ENCODE measurements around the gene PPOX.

PPOX gene

DNA sequence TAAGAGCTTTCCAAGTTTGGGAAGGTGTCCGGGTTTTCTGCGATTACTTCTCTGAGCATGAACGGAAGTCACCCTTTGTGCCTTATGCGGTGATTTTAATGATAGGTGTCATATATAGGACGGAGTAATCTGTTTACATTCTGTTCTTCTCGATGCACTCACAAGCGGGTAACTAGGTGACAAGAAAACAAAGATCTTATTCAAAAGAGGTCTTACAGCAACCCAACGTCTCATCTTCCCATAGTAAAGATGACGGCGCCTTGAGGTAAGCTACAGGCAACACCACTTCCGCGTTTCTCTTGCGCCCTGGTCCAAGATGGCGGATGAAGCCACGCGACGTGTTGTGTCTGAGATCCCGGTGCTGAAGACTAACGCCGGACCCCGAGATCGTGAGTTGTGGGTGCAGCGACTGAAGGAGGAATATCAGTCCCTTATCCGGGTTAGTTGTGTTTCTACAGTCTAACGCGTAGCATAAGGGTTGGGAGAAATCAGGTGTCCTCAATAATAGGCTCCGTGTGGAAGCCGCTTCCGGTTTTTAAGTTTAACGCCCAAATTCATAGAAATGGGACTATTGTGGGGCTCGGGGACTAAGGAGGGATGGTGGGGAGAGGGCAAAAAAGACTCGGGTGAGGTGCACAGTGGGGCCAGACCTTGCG is 12.4 kb upstream of the PPOX start, which contains the start of gene UFC1:
UFC1 (plus strand) TSS at position 297 of the 656 bp plus-strand sequence; CDS start at position 317, 20 bp downstream.
- DNase-seq = peak; percentile 88

DNA sequence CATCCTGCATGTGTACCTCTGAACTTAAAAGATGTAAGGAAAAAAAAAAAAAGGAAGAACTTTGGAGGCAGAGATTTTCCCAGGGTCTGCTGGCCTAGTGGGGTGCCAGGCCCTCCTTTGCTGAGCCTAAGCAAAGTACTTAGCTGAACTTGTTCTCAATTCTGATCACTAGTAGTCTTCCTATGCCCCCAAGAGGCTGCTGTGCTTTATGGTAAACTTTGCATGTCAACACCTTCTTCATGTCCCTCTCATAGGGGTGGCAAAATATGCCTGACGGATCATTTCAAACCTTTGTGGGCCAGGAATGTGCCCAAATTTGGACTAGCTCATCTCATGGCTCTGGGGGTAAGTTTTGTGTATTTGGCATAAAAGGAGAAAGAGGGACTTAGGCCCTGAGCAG is 8.4 kb upstream of the PPOX start:
- DNase-seq = no peak

GRCh38 chr1:161158316-161159010 is 7.8 kb upstream of the PPOX start:
- no peak for DNase-seq

DNA sequence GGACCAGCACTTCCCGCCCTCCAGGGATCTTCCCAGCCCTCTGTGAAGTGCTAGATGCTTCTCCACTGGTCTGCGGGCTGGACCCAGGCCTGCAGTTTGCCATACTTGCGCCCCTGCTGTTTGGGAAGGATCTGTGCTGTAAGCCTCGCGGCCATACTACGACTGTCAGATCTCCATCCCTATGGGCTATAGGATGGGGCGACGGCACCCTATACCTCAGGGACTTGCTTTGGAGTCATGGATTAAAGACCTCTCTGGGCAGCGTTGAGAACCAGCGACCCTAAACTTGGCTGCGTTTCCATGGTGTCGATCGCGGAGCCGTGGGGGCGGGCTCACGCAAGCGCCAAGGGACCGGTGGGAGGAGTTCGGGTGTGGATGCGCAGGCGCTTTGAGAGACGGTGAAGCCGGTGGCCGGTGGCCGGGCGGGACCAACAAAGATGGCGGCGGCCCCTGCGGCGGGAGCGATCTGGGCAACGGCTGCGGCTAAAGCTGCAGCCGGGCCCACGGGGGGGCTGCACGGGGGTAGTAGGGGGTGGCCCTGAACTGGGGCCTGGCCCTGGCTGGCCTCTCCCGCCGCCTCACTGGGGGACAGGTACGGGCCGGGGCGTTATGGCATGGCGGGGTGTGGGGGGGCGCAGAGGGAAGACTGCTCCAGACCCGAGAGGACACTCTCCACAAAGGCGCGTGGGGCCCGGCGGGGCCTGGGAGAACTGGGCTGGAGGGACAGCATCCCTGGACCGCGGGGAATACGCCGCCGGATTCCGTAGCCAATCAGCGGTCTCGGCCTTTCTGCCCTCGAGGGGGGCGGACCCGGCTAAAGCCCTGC is 6.9 kb upstream of the PPOX start, which contains the start of gene USP21:
USP21 (plus strand) TSS at position 414 of the 826 bp plus-strand sequence. CDS start 1,141 bp downstream, outside the sequence.
- DNase-seq = peak; percentile 88

DNA sequence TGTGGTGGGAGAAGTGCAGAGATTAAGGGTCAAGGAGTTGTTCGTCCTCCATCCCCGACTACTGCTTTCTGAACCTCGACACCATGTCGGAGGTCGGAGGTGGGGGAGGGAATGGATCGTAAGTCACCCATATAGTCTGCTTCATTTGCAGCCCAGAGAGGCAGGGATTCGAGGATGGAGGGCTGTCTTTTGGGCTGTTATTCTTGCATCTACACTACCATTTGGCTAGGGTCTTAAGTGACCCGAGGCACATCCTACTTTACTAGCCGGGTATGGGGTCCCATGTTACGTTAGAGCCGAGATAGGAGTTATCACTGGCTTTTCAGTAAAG is 6.3 kb upstream of the PPOX start:
- no peak for DNase-seq

- DNase-seq = no peak
These were observed 5.5 kb upstream of the PPOX start for GRCh38 chr1:161160671-161161145.

GRCh38 chr1:161161652-161162051 is 4.6 kb upstream of the PPOX start:
- DNase-seq = no peak

GRCh38 chr1:161162052-161162451 is 4.2 kb upstream of the PPOX start:
- no peak for DNase-seq

DNA sequence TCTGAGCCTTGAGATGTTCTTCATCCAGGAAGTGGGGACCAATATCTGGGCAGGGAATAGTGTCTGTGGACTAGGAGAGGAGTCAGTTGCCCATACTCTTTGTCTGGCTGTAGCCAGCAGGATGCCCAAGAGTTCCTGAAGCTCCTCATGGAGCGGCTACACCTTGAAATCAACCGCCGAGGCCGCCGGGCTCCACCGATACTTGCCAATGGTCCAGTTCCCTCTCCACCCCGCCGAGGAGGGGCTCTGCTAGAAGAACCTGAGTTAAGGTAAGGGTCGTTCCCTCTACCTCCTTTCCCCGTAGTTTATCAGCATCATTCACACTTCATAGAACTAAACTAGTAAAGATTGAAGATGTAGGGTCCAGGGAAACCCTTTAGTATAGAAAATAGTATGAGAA is 3.4 kb upstream of the PPOX start:
- no peak for DNase-seq

DNA sequence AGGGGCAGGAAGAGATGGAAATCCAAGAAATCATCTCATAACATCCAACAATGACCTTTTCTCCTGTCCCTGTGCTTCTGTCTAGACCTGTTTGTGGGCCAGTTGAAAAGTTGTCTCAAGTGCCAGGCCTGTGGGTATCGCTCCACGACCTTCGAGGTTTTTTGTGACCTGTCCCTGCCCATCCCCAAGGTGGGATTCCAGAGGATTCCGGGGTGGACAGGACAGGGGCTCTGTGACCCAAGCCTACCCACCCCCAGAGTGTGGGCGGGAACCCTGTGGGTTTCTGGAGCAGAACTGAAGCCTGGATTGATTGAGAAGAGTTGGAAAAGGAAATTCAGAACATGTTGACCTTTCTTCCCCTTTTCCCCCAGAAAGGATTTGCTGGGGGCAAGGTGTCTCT is 2.4 kb upstream of the PPOX start:
- no peak for DNase-seq

DNA sequence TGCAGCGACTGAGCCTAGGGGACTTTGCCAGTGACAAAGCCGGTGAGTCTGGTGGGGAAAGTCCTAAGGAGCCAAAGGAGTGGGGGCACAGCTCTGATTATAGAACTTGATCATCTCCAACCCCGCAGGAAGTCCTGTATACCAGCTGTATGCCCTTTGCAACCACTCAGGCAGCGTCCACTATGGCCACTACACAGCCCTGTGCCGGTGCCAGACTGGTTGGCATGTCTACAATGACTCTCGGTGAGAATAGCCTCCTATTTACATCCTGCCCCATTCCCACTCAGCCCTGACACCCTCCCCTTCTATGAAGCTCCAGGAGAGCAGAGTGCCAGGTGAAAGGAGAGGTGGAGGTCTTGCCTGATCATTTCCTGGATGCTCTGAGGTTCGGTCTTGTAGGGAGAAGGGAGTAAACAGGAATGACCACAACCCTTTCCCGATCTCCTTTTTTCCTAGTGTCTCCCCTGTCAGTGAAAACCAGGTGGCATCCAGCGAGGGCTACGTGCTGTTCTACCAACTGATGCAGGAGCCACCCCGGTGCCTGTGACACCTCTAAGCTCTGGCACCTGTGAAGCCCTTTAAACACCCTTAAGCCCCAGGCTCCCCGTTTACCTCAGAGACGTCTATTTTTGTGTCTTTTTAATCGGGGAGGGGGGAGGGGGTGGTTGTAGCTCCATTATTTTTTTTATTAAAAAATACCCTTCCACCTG is 1.2 kb upstream of the PPOX start:
- no peak for DNase-seq

DNA sequence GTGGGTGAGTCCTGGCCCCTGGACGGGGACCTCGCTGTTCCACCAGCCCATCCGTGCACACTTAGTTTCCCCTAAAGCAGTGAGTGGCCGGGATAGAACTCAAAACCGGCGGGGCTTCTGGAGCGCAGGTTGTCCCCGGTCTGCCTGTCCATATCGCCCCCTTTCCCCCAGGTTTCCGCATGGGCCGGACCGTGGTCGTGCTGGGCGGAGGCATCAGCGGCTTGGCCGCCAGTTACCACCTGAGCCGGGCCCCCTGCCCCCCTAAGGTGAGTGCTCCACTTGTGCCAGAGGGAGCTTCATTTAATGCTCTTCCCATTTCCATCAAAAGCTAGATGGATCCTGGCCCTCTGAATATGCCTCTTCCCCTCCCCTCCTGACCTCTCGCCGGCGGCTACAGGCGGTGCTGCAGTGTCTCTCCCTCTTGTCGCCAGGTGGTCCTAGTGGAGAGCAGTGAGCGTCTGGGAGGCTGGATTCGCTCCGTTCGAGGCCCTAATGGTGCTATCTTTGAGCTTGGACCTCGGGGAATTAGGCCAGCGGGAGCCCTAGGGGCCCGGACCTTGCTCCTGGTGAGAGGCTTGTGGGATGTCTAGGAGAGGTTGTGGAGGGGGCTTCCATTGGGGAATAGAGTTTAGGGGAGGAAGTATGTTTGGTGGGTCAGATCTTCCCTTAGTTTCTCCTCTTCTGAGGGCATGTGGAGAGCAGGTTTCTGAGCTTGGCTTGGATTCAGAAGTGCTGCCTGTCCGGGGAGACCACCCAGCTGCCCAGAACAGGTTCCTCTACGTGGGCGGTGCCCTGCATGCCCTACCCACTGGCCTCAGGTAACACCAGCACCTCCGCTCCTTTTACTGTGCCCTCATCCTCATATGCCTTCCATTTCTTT is 683 bp downstream of the PPOX start:
- DNase-seq = no peak

DNA sequence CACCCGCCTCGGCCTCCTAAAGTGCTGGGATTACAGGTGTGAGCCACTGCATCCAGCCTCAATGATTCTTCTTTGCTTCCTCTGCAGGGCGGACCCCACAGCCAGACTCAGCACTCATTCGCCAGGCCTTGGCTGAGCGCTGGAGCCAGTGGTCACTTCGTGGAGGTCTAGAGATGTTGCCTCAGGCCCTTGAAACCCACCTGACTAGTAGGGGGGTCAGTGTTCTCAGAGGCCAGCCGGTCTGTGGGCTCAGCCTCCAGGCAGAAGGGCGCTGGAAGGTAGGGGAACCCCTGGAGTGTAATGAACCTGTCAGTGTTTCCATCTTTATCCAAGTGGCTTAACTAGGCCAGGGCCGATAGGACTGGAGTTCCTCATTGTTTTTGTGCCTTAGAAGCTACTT is 2.7 kb downstream of the PPOX start:
- no peak for DNase-seq

- DNase-seq = no peak
These were observed 5.0 kb downstream of the PPOX start for GRCh38 chr1:161171191-161171590.

- DNase-seq = no peak
These were observed 5.5 kb downstream of the PPOX start for GRCh38 chr1:161171696-161172095.

DNA sequence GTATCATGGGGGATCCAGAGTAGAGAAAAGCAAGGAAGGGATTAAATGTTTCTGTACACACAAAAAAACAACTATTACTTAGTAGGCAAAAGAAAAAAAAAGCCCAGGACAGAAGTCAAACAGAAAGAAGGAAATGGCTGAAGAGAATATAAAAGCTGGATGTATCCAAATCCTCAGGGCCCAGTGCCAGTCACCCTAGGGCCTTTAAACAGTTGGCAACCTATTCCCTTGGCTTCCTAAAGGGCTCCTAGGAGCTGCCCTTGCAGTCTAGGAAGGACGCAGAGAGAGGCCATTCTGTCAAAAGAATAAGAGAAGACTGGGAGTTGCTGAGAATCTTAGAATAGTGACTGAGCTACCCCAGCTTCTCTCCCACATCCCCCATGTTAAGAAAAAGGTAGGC is 6.1 kb downstream of the PPOX start:
- DNase-seq = no peak

DNA sequence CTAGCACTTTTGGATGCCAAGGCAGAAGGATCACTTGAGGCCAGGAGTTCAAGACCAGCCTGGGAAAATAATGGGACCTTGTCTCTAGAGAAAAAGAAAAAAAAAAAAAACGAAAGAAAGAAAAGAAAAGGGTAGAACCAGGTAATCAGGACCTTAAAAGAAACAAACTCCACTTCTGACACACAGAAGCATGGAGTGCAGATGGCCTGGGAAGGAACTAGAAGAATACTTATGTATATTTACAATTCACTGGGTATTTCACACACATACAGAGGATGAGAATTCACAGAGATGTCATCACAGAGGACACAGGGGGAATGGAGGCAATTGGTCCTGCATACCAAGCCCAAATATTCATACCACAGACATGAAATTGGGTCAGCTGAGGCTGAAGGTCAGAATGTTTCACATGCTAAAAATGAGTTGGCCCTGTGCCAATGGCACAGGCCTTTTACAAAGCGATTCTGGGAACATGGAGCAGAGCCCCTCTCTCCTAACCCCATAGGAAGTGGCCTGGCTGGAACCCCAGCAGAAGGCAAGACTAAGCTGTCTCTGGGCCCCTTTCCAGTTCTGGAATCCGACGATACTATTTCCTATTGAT is 6.7 kb downstream of the PPOX start:
- no peak for DNase-seq

- DNase-seq = no peak
These were observed 7.5 kb downstream of the PPOX start for GRCh38 chr1:161173711-161174110.

DNA sequence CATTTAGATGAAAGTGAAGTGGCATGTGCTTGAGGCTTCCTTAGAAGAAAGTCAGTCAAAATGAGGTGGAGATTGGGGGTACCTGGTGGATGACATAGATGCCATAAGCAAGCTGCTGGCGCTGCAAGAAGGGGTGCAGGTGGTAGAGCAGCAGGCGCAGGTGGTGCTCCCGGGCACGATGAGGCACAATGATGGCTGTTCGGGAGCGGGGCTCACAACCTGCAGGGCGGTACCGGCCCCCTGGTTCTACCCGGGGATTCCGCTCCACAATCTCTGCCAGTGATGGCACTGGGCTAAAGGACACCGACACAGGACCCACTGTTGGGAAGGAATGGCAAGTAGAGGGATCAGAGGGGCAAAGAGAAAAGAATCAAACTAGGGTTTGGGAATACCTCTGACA is 8.7 kb downstream of the PPOX start:
- DNase-seq = no peak

GRCh38 chr1:161175771-161176453 is 9.7 kb downstream of the PPOX start:
- DNase-seq = no peak
